ENCODE data around the gene MEGF10.
A peak's percentile ranks its signal among the peaks of the same experiment; 100 is the strongest.

Gene MEGF10

GRCh38 chr5:127417528-127417927 lies 126.9 kb downstream of the MEGF10 start:
- no CpG with 5 or more reads among the region's 2 CpGs for WGBS (ENCODE audit: extremely low coverage, insufficient coverage, low lambda C conversion rate)
- no peak for DNase-seq

GRCh38 chr5:127418367-127418766 lies 127.8 kb downstream of the MEGF10 start:
- Histone ChIP-seq H3K79me2 (ENCODE audit: control insufficient read depth, insufficient read depth, low read length) (no peaks in the 10 kb centered on the region), H3K79me1 (ENCODE audit: low read length) (no peaks in the 10 kb centered on the region), H3K4me1 (ENCODE audit: control insufficient read depth, low read depth, low read length) (no peaks in the 10 kb centered on the region), H3K4me2 (ENCODE audit: low read length) (no peak overlapping the region), H2BK120ac (ENCODE audit: low read depth, low read length) (no peak overlapping the region), H3K18ac (ENCODE audit: low read length) (no peak overlapping the region), H2AK5ac (ENCODE audit: low read length) (no peak overlapping the region), H3K4ac (ENCODE audit: low read depth, low read length) (no peak overlapping the region), H4K8ac (ENCODE audit: low read depth, low read length) (no peak overlapping the region), H3K4me3 (ENCODE audit: low read length) (no peak overlapping the region), H4K5ac (ENCODE audit: low read length) (no peak overlapping the region), H3K23ac (ENCODE audit: low read length) (no peak overlapping the region), H3K9ac (ENCODE audit: low read length) (no peak overlapping the region), H3K27ac (ENCODE audit: low read depth, low read length) (no peak overlapping the region), H2BK5ac (ENCODE audit: low read length) (no peak overlapping the region), H2BK15ac (replicated peaks; ENCODE audit: low read depth) (no peak overlapping the region), H3K36me3 (ENCODE audit: control insufficient read depth, insufficient read depth, low read length) (no peaks in the 10 kb centered on the region), H3K27me3 (ENCODE audit: insufficient read depth, low read length, poor library complexity) (no peaks in the 10 kb centered on the region), H3K56ac (ENCODE audit: low read length) (no peak overlapping the region)
- DNase-seq, result no peak
- no CpG with 5 or more reads among the region's 1 CpG for WGBS (ENCODE audit: extremely low coverage, insufficient coverage, low lambda C conversion rate)

More at GRCh38 chr5:127417528-127417927, 126.9 kb downstream of the MEGF10 start:
- Histone ChIP-seq H3K79me1 (ENCODE audit: low read length) (no peaks in the 10 kb centered on the region), H3K4me3 (ENCODE audit: low read length) (no peak overlapping the region), H3K27ac (ENCODE audit: low read depth, low read length) (no peak overlapping the region), H2BK120ac (ENCODE audit: low read depth, low read length) (no peak overlapping the region), H3K27me3 (ENCODE audit: insufficient read depth, low read length, poor library complexity) (no peaks in the 10 kb centered on the region), H3K56ac (ENCODE audit: low read length) (no peak overlapping the region), H3K9ac (ENCODE audit: low read length) (no peak overlapping the region), H2BK15ac (replicated peaks; ENCODE audit: low read depth) (no peak overlapping the region), H2AK5ac (ENCODE audit: low read length) (no peak overlapping the region), H4K5ac (ENCODE audit: low read length) (no peak overlapping the region), H3K79me2 (ENCODE audit: control insufficient read depth, insufficient read depth, low read length) (no peaks in the 10 kb centered on the region), H4K8ac (ENCODE audit: low read depth, low read length) (no peak overlapping the region), H3K36me3 (ENCODE audit: control insufficient read depth, insufficient read depth, low read length) (no peaks in the 10 kb centered on the region), H3K4me2 (ENCODE audit: low read length) (no peak overlapping the region), H3K4me1 (ENCODE audit: control insufficient read depth, low read depth, low read length) (no peaks in the 10 kb centered on the region), H3K23ac (ENCODE audit: low read length) (no peak overlapping the region), H3K4ac (ENCODE audit: low read depth, low read length) (no peak overlapping the region), H3K18ac (ENCODE audit: low read length) (no peak overlapping the region), H2BK5ac (ENCODE audit: low read length) (no peak overlapping the region)

GRCh38 chr5:127418974-127419682 lies 128.5 kb downstream of the MEGF10 start:
- no peak overlapping the region for H4K8ac ChIP-seq (ENCODE audit: low read depth, low read length)
- no peak overlapping the region for H3K4ac ChIP-seq (ENCODE audit: low read depth, low read length)
- no peak overlapping the region for H4K5ac ChIP-seq (ENCODE audit: low read length)
- no peaks in the 10 kb centered on the region for H3K27me3 ChIP-seq (ENCODE audit: insufficient read depth, low read length, poor library complexity)
- no peaks in the 10 kb centered on the region for H3K4me1 ChIP-seq (ENCODE audit: control insufficient read depth, low read depth, low read length)
- H3K23ac ChIP-seq (ENCODE audit: low read length), result no peak overlapping the region
- no peak overlapping the region for H2AK5ac ChIP-seq (ENCODE audit: low read length)
- H3K4me2 ChIP-seq (ENCODE audit: low read length), result no peak overlapping the region
- no peak overlapping the region for H2BK5ac ChIP-seq (ENCODE audit: low read length)
- H3K79me2 ChIP-seq (ENCODE audit: control insufficient read depth, insufficient read depth, low read length), result no peaks in the 10 kb centered on the region
- H3K27ac ChIP-seq (ENCODE audit: low read depth, low read length), result no peak overlapping the region
- no peak overlapping the region for H2BK15ac ChIP-seq (replicated peaks; ENCODE audit: low read depth)
- H3K9ac ChIP-seq (ENCODE audit: low read length), result no peak overlapping the region
- no peak overlapping the region for H3K56ac ChIP-seq (ENCODE audit: low read length)
- peak; percentile 32 for DNase-seq
- H3K79me1 ChIP-seq (ENCODE audit: low read length), result no peaks in the 10 kb centered on the region
- no peak overlapping the region for H3K4me3 ChIP-seq (ENCODE audit: low read length)
- H2BK120ac ChIP-seq (ENCODE audit: low read depth, low read length), result no peak overlapping the region
- no peaks in the 10 kb centered on the region for H3K36me3 ChIP-seq (ENCODE audit: control insufficient read depth, insufficient read depth, low read length)
- no CpG with 5 or more reads among the region's 7 CpGs for WGBS (ENCODE audit: extremely low coverage, insufficient coverage, low lambda C conversion rate)
- no peak overlapping the region for H3K18ac ChIP-seq (ENCODE audit: low read length)

GRCh38 chr5:127419683-127420257 lies 129.2 kb downstream of the MEGF10 start:
- no peak overlapping the region for H2BK15ac ChIP-seq (replicated peaks; ENCODE audit: low read depth)
- no peak overlapping the region for H2BK5ac ChIP-seq (ENCODE audit: low read length)
- H3K23ac ChIP-seq (ENCODE audit: low read length), result no peak overlapping the region
- no peak overlapping the region for H3K56ac ChIP-seq (ENCODE audit: low read length)
- no peak overlapping the region for H4K5ac ChIP-seq (ENCODE audit: low read length)
- no peaks in the 10 kb centered on the region for H3K4me1 ChIP-seq (ENCODE audit: control insufficient read depth, low read depth, low read length)
- no CpG with 5 or more reads among the region's 18 CpGs for WGBS (ENCODE audit: extremely low coverage, insufficient coverage, low lambda C conversion rate)
- no peak overlapping the region for H3K9ac ChIP-seq (ENCODE audit: low read length)
- H3K36me3 ChIP-seq (ENCODE audit: control insufficient read depth, insufficient read depth, low read length), result no peaks in the 10 kb centered on the region
- H3K4me2 ChIP-seq (ENCODE audit: low read length), result no peak overlapping the region
- no peak overlapping the region for H2BK120ac ChIP-seq (ENCODE audit: low read depth, low read length)
- no peak overlapping the region for H3K4ac ChIP-seq (ENCODE audit: low read depth, low read length)
- no peak overlapping the region for H2AK5ac ChIP-seq (ENCODE audit: low read length)
- no peaks in the 10 kb centered on the region for H3K79me1 ChIP-seq (ENCODE audit: low read length)
- H3K79me2 ChIP-seq (ENCODE audit: control insufficient read depth, insufficient read depth, low read length), result no peaks in the 10 kb centered on the region
- H3K4me3 ChIP-seq (ENCODE audit: low read length), result no peak overlapping the region
- no peak overlapping the region for H3K18ac ChIP-seq (ENCODE audit: low read length)
- no peaks in the 10 kb centered on the region for H3K27me3 ChIP-seq (ENCODE audit: insufficient read depth, low read length, poor library complexity)
- H4K8ac ChIP-seq (ENCODE audit: low read depth, low read length), result no peak overlapping the region
- H3K27ac ChIP-seq (ENCODE audit: low read depth, low read length), result no peak overlapping the region
- no peak for DNase-seq

GRCh38 chr5:127420758-127421157 lies 130.2 kb downstream of the MEGF10 start:
- H3K79me2 ChIP-seq (ENCODE audit: control insufficient read depth, insufficient read depth, low read length), result no peaks in the 10 kb centered on the region
- no CpG with 5 or more reads among the region's 3 CpGs for WGBS (ENCODE audit: extremely low coverage, insufficient coverage, low lambda C conversion rate)
- H3K4me3 ChIP-seq (ENCODE audit: low read length), result no peak overlapping the region
- H3K9ac ChIP-seq (ENCODE audit: low read length), result no peak overlapping the region
- no peak overlapping the region for H3K4me2 ChIP-seq (ENCODE audit: low read length)
- no peaks in the 10 kb centered on the region for H3K79me1 ChIP-seq (ENCODE audit: low read length)
- H2BK5ac ChIP-seq (ENCODE audit: low read length), result no peak overlapping the region
- no peak overlapping the region for H3K4ac ChIP-seq (ENCODE audit: low read depth, low read length)
- no peak overlapping the region for H4K5ac ChIP-seq (ENCODE audit: low read length)
- H3K4me1 ChIP-seq (ENCODE audit: control insufficient read depth, low read depth, low read length), result no peaks in the 10 kb centered on the region
- no peak overlapping the region for H2BK15ac ChIP-seq (replicated peaks; ENCODE audit: low read depth)
- DNase-seq, result no peak
- no peak overlapping the region for H2BK120ac ChIP-seq (ENCODE audit: low read depth, low read length)
- H3K27ac ChIP-seq (ENCODE audit: low read depth, low read length), result no peak overlapping the region
- no peak overlapping the region for H3K18ac ChIP-seq (ENCODE audit: low read length)
- no peak overlapping the region for H2AK5ac ChIP-seq (ENCODE audit: low read length)
- no peaks in the 10 kb centered on the region for H3K36me3 ChIP-seq (ENCODE audit: control insufficient read depth, insufficient read depth, low read length)
- H4K8ac ChIP-seq (ENCODE audit: low read depth, low read length), result no peak overlapping the region
- H3K23ac ChIP-seq (ENCODE audit: low read length), result no peak overlapping the region
- H3K56ac ChIP-seq (ENCODE audit: low read length), result no peak overlapping the region
- H3K27me3 ChIP-seq (ENCODE audit: insufficient read depth, low read length, poor library complexity), result no peaks in the 10 kb centered on the region

GRCh38 chr5:127421471-127421870 lies 130.9 kb downstream of the MEGF10 start:
- Histone ChIP-seq H3K4me2 (ENCODE audit: low read length) (no peak overlapping the region), H3K4me1 (ENCODE audit: control insufficient read depth, low read depth, low read length) (no peaks in the 10 kb centered on the region)

More at GRCh38 chr5:127421471-127421870, 130.9 kb downstream of the MEGF10 start:
- Histone ChIP-seq H2AK5ac (ENCODE audit: low read length) (no peak overlapping the region), H3K27ac (ENCODE audit: low read depth, low read length) (no peak overlapping the region), H3K79me2 (ENCODE audit: control insufficient read depth, insufficient read depth, low read length) (no peaks in the 10 kb centered on the region), H3K18ac (ENCODE audit: low read length) (no peak overlapping the region), H4K5ac (ENCODE audit: low read length) (no peak overlapping the region), H3K23ac (ENCODE audit: low read length) (no peak overlapping the region), H3K36me3 (ENCODE audit: control insufficient read depth, insufficient read depth, low read length) (no peaks in the 10 kb centered on the region), H2BK5ac (ENCODE audit: low read length) (no peak overlapping the region), H2BK120ac (ENCODE audit: low read depth, low read length) (no peak overlapping the region), H3K4ac (ENCODE audit: low read depth, low read length) (no peak overlapping the region), H3K4me3 (ENCODE audit: low read length) (no peak overlapping the region), H3K79me1 (ENCODE audit: low read length) (no peaks in the 10 kb centered on the region), H2BK15ac (replicated peaks; ENCODE audit: low read depth) (no peak overlapping the region), H3K27me3 (ENCODE audit: insufficient read depth, low read length, poor library complexity) (no peaks in the 10 kb centered on the region), H3K9ac (ENCODE audit: low read length) (no peak overlapping the region), H3K56ac (ENCODE audit: low read length) (no peak overlapping the region), H4K8ac (ENCODE audit: low read depth, low read length) (no peak overlapping the region)
- WGBS (ENCODE audit: extremely low coverage, insufficient coverage, low lambda C conversion rate), result no CpG with 5 or more reads among the region's 2 CpGs
- DNase-seq, result no peak

All from mesendoderm (in vitro differentiated cells).